K562 (cell line): Measurements from ENCODE around the gene MAP4K4. TPM values are rescaled to one million over a fixed set of nuclear protein-coding genes. Genes with fewer than 3 reads are reported as not detected.

Experiments
- ATAC-seq: fragments of 200-7000 bp; cut with Tn5 transposase; 3 replicates; pipeline ENCODE4 v1.9.1; 2020; ENCODE audit warnings: moderate library complexity
- BruUV-seq: library from RNA; stranded (reverse); fragments of 400-500 nt; replicated peaks from 2 replicates; lab custom pipeline; 2021; lab: Mats Ljungman, UMichigan
- CTCF ChIA-PET: fragments of 300-600 bp; formaldehyde crosslinking; extraction: SDS; loops from one replicate; lab custom pipeline; 2021; ENCODE audit warnings: low intra/inter-chr PET ratio; lab: Yijun Ruan, JAX
- POLR2A ChIA-PET: fragments of 300-600, 350-650 bp; sonication (Branson Sonifier 250); formaldehyde crosslinking; extraction: SDS; loops from one replicate; lab custom pipeline; 2021; ENCODE audit warnings: antibody characterized with exemption, inconsistent platforms; lab: Yijun Ruan, JAX
- DNase-seq, 4 experiments: peaks; one replicate each; pipeline versions ENCODE4 v3.0.0 to v3.0.0-alpha.2; 2011 to 2018; ENCODE audit warnings: low spot score in 3 of 4, mixed read lengths in 3 of 4; ENCODE audit errors: extremely low read depth in 1 of 4
- FAIRE-seq: peaks from 2 replicates; lab custom pipeline; 2011; peaks lifted over from hg19 to GRCh38; lab: Jason Lieb, UNC
- H2AFZ ChIP-seq: 2 replicates; pipeline ENCODE4 v1.6.0; 2011; ENCODE audit warnings: low read depth, low read length, control low read depth, inconsistent platforms
- H3K27ac ChIP-seq: fragments of 200-600 bp; 3 replicates; pipeline ENCODE4 v1.8.0; 2011; ENCODE audit warnings: low read depth, mild to moderate bottlenecking, control low read depth, inconsistent platforms, low read length, moderate library complexity, mixed read lengths; ENCODE audit errors: extremely low read depth
- H3K27me3 ChIP-seq, 2 experiments: fragments of 300-600 bp in 1 of 2; 2 replicates in 1 of 2; 3 replicates in 1 of 2; pipeline versions ENCODE4 v1.6.0 to v1.8.0; 2011; ENCODE audit warnings: inconsistent platforms in 2 of 2, low read length in 2 of 2, mild to moderate bottlenecking in 1 of 2, mixed read lengths in 1 of 2, moderate library complexity in 1 of 2; ENCODE audit not compliant: control insufficient read depth in 2 of 2, insufficient read depth in 2 of 2
- H3K36me3 ChIP-seq: fragments of 300-600 bp; 3 replicates; pipeline ENCODE4 v1.8.0; 2011; ENCODE audit warnings: mild to moderate bottlenecking, low read length, inconsistent platforms; ENCODE audit not compliant: control insufficient read depth, insufficient read depth
- H3K4me1 ChIP-seq, 2 experiments: fragments of 200-600 bp in 1 of 2; replicated peaks in 1 of 2; 2 replicates in 1 of 2; 3 replicates in 1 of 2; pipeline versions ENCODE4 v1.5.1 to v1.8.0; 2011; ENCODE audit warnings: inconsistent platforms in 2 of 2, low read length in 2 of 2, mild to moderate bottlenecking in 1 of 2, mixed read lengths in 1 of 2, moderate library complexity in 1 of 2; ENCODE audit not compliant: control insufficient read depth in 2 of 2, insufficient read depth in 2 of 2
- H3K4me2 ChIP-seq: 2 replicates; pipeline ENCODE4 v1.6.1; 2011; ENCODE audit warnings: low read length, control low read depth, inconsistent platforms, mixed read lengths; ENCODE audit not compliant: insufficient read depth
- H3K4me3 ChIP-seq: fragments of 200-600 bp; sonication (generic), shearing (Covaris generic); 2 replicates; pipeline ENCODE4 v1.5.1; 2016; ENCODE audit warnings: control low read depth, inconsistent platforms
- H3K79me2 ChIP-seq: fragments of 200-600 bp; 3 replicates; pipeline ENCODE4 v1.8.0; 2011; ENCODE audit warnings: low read length, inconsistent platforms; ENCODE audit not compliant: control insufficient read depth, insufficient read depth
- H3K9ac ChIP-seq, 2 experiments: 2 replicates each; pipeline versions ENCODE4 v1.6.0 to v1.6.1; 2011; ENCODE audit warnings: low read depth in 2 of 2, low read length in 2 of 2, control low read depth in 1 of 2, inconsistent platforms in 1 of 2, mild to moderate bottlenecking in 1 of 2, mixed read lengths in 1 of 2; ENCODE audit not compliant: insufficient read depth in 1 of 2
- H3K9me1 ChIP-seq: one replicate; pipeline ENCODE4 v1.6.0; 2011; ENCODE audit warnings: inconsistent platforms, mild to moderate bottlenecking, low read length, moderate library complexity; ENCODE audit not compliant: control insufficient read depth, insufficient read depth
- H3K9me3 ChIP-seq: replicated peaks from 2 replicates; pipeline ENCODE4 v1.5.1; 2011; ENCODE audit warnings: low read depth, low read length, inconsistent platforms; ENCODE audit not compliant: control insufficient read depth, insufficient read depth
- H4K20me1 ChIP-seq: replicated peaks from 2 replicates; pipeline ENCODE4 v1.6.1; 2011; ENCODE audit warnings: low read length, inconsistent platforms, mixed read lengths; ENCODE audit not compliant: control insufficient read depth, insufficient read depth
- BRF1 ChIP-seq: IDR thresholded peaks from 3 replicates; pipeline ENCODE4 v1.6.1; 2011; ENCODE audit warnings: borderline replicate concordance, mild to moderate bottlenecking; ENCODE audit not compliant: insufficient read length; ENCODE audit errors: extremely low read depth
- ZNF384 ChIP-seq: IDR thresholded peaks from 2 replicates; pipeline ENCODE4 v1.6.1; 2012; ENCODE audit warnings: low read depth, low read length, improper control_type of control experiment
- WGBS: fragments of 100-300 bp; shearing (Covaris generic); methylation state at CpG from one replicate; pipeline ENCODE4 v1.1.6; 2016; ENCODE audit warnings: low coverage, mixed read lengths; ENCODE audit not compliant: insufficient coverage; ENCODE audit errors: missing lambda C conversion rate; 5-methylcytosine and 5-hydroxymethylcytosine counted together
- in situ Hi-C: fragments of 300-500 bp; cut with MboI; formaldehyde crosslinking; loops from 4 replicates; pipeline ENCODE4 v1.15.0; 2018; ENCODE audit warnings: inconsistent platforms, mixed read lengths
- intact Hi-C: fragments of 100-400 bp; cut with micrococcal nuclease; formaldehyde crosslinking; loops from 2 replicates; pipeline ENCODE4 v1.14.2; 2022
- polyA plus RNA-seq, 8 experiments: library from polyadenylated mRNA; depleted of rRNA in 4 of 8; stranded (reverse) in 5 of 8; unstranded in 3 of 8; fragments of >200 nt; fragmentation: Nextera tagmentation in 2 of 8; fragmentation: Illumina TruSeq in 1 of 8; extraction: Ambion mirVana in 2 of 8; extraction: Trizol in 1 of 8; gene quantifications; 2 replicates each; pipeline versions ENCODE4 v1.2.1 to v1.2.3, GENCODE V29; 2011 to 2014; ENCODE audit warnings: inconsistent platforms in 1 of 8, missing spikeins in 1 of 8
- total RNA-seq, 7 experiments: library from RNA; depleted of rRNA in 6 of 7; stranded (reverse); fragments of >200 nt in 6 of 7; fragmentation: Illumina TruSeq in 2 of 7; extraction: Trizol in 2 of 7; gene quantifications; 2 replicates each; pipeline versions ENCODE4 v1.2.1 to v1.2.3, GENCODE V29; 2011 to 2021; ENCODE audit warnings: low replicate concordance in 1 of 7
- TF ChIP-seq, protein P1 (sequence below), 3 experiments: IDR thresholded peaks in 2 of 3; conservative IDR thresholded peaks in 1 of 3; 2 replicates each; pipeline ENCODE4 v1.5.1; 2011 to 2012; ENCODE audit warnings: low read length in 3 of 3, mild to moderate bottlenecking in 3 of 3, control low read depth in 2 of 3, improper control_type of control experiment in 1 of 3, inconsistent platforms in 1 of 3, low read depth in 1 of 3, mixed read lengths in 1 of 3, moderate library complexity in 1 of 3; ENCODE audit not compliant: insufficient read depth in 2 of 3

Gene MAP4K4
- total and polyA plus RNA-seq, 9 of the 15 experiments (the other 6 are each of a cell fraction or from before 2014, with no cell fraction given) = 7.6 to 76.4 (median 50.6) TPM

DNA sequence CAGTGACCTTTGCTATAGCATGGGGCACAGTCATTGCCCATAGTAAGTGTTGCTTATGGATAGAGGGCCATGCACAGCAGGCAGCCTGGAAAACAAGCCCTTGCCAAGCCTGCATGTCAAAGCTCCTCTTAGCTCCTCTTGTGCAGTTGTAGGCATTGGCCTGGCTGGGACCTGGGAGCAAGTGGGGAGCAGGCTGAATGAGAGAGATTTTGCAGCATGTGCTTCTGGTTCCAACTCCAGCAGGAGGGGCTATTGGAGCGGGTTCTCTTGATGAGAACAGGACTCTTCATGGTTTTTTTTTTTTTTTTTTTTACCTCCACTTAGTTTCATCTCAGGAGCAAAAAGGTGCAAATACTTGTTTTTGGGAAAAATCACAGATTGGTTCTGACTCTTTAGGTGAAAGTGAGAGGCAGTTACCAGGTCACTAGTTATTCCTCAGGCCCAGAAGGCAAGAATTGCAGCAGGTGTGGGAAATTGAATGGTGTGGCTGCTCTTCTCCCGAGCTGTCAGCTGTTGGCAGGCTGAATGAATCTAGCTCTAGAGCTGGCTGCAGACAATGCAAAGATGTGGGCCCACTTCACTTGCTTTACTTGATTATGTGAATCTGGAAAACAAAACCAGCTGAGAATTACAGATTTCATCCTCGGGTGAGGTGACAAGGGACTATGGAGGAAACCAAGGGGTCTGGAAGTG lies 95.9 kb downstream of the MAP4K4 start:
- H3K27me3 ChIP-seq = no peaks in the 10 kb centered on the region
- 76% methylated on average over 3 of the region's 3 CpGs for WGBS
- DNase-seq (no peak), FAIRE-seq (no peak), ATAC-seq (peak; percentile 56; the same call in 2 of the 3 replicates)
- TF ChIP-seq, protein P1, sequence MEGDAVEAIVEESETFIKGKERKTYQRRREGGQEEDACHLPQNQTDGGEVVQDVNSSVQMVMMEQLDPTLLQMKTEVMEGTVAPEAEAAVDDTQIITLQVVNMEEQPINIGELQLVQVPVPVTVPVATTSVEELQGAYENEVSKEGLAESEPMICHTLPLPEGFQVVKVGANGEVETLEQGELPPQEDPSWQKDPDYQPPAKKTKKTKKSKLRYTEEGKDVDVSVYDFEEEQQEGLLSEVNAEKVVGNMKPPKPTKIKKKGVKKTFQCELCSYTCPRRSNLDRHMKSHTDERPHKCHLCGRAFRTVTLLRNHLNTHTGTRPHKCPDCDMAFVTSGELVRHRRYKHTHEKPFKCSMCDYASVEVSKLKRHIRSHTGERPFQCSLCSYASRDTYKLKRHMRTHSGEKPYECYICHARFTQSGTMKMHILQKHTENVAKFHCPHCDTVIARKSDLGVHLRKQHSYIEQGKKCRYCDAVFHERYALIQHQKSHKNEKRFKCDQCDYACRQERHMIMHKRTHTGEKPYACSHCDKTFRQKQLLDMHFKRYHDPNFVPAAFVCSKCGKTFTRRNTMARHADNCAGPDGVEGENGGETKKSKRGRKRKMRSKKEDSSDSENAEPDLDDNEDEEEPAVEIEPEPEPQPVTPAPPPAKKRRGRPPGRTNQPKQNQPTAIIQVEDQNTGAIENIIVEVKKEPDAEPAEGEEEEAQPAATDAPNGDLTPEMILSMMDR (IDR thresholded peaks at IDR 0.05 in 2 of 3, conservative IDR thresholded peaks at IDR 0.05 in 1 of 3; ENCODE audit: insufficient read depth in 2 of 3, low read depth in 1 of 3, low read length in 3 of 3) = peak; percentile 10 to 31 (median 17); a peak in 2 of 6 replicates
- TF ChIP-seq BRF1 (no peak), ZNF384 (peak; percentile 71)
- peaks cover 30% of the 10 kb centered on the region for H3K79me2 ChIP-seq
- in situ Hi-C loops = no loop called here
- H3K9me3 ChIP-seq = no peaks in the 10 kb centered on the region
- no peak overlapping the region for H3K4me3 ChIP-seq
- CTCF ChIA-PET = interaction anchor here (0.7 kb wide), 1 partner anchor 23 kb away, joined by 6 read pairs; no protein-coding TSS in a partner anchor
- H3K27ac ChIP-seq = no peak overlapping the region
- intact Hi-C loops = no loop called here
- H3K4me2 ChIP-seq = no peak overlapping the region
- H3K36me3 ChIP-seq = peaks cover 16% of the 10 kb centered on the region; the same call in 2 of the 3 replicates
- peaks cover 15% of the 10 kb centered on the region; the same call in 1 of the 2 replicates for H4K20me1 ChIP-seq
- POLR2A ChIA-PET = interaction anchor here (0.9 kb wide), 1 partner anchor 82 kb away, joined by 3 read pairs; no protein-coding TSS in a partner anchor
- no peak overlapping the region for H2AFZ ChIP-seq
- H3K9me1 ChIP-seq = no peaks in the 10 kb centered on the region
- BruUV-seq = no TSS peak
- H3K4me1 ChIP-seq = peaks cover 0 to 7% of the 10 kb centered on the region in 2 experiments; a peak in 2 of 5 replicates
- no peak overlapping the region for H3K9ac ChIP-seq
